Thyroid gland (tissue), 4 donors: ENCODE measurements around the gene IPMK.

Source experiments
- CTCF ChIP-seq, 6 experiments: fragments of 200-600 bp in 3 of 6; fragments of 450-650 bp in 3 of 6; sonication (generic) in 3 of 6; IDR thresholded peaks; one replicate each; pipeline ENCODE4 v1.5.1; 2016 to 2019; ENCODE audit warnings: antibody characterized with exemption in 6 of 6, mild to moderate bottlenecking in 2 of 6, inconsistent platforms in 1 of 6, moderate library complexity in 1 of 6
- POLR2A ChIP-seq, 2 donors: fragments of 450-650 bp; IDR thresholded peaks; one replicate each; pipeline ENCODE4 v1.6.1; 2017; ENCODE audit warnings: antibody characterized with exemption in 2 of 2, mild to moderate bottlenecking in 2 of 2, moderate library complexity in 1 of 2

- TF ChIP-seq CTCF (IDR thresholded peaks at IDR 0.05) (no peak), POLR2A (IDR thresholded peaks at IDR 0.05) (no peak)
These were observed 24.4 kb downstream of the IPMK start for GRCh38 chr10:58243269-58243668.
